Stimulated activated memory B cell treated with anti-CD40 and anti-IgM and Interleukin-4, amounts not matched to agents 10 μg/mL and 1 μg/mL and 100 μg/mL, for 72 hours (primary cell): ENCODE data around the gene PCA3.
A peak's percentile ranks its signal among the peaks of the same experiment; 100 is the strongest.

Experiments
- ATAC-seq: fragments of 150-1000 bp; cut with Tn5 transposase; 2 replicates; pipeline ENCODE4 v1.10.0; 2021
- H3K27ac Mint-ChIP-seq: one replicate; pipeline ENCODE4 v1.8.0; 2022; ENCODE audit warnings: mild to moderate bottlenecking, mixed read lengths
- H3K27me3 Mint-ChIP-seq: one replicate; pipeline ENCODE4 v1.8.0; 2022; ENCODE audit warnings: mixed read lengths
- H3K36me3 Mint-ChIP-seq: one replicate; pipeline ENCODE4 v1.8.0; 2022; ENCODE audit warnings: mixed read lengths
- H3K4me1 Mint-ChIP-seq: one replicate; pipeline ENCODE4 v1.8.0; 2022; ENCODE audit warnings: mixed read lengths
- H3K4me3 Mint-ChIP-seq: one replicate; pipeline ENCODE4 v1.8.0; 2022; ENCODE audit warnings: mild to moderate bottlenecking, moderate library complexity, mixed read lengths
- H3K9me3 Mint-ChIP-seq: one replicate; pipeline ENCODE4 v1.8.0; 2022; ENCODE audit warnings: mixed read lengths

PCA3 gene

GRCh38 chr9:76789840-76790239 lies 25.6 kb downstream of the PCA3 start:
- ATAC-seq, result no peak
- no peaks in the 10 kb centered on the region for H3K9me3 Mint-ChIP-seq
- no peaks in the 10 kb centered on the region for H3K4me1 Mint-ChIP-seq
- no peak overlapping the region for H3K27ac Mint-ChIP-seq
- no peaks in the 10 kb centered on the region for H3K36me3 Mint-ChIP-seq
- no peak overlapping the region for H3K4me3 Mint-ChIP-seq
- peaks cover 9% of the 10 kb centered on the region for H3K27me3 Mint-ChIP-seq

GRCh38 chr9:76793784-76794431 lies 29.7 kb downstream of the PCA3 start:
- Mint-ChIP-seq H3K27me3 (no peaks in the 10 kb centered on the region), H3K36me3 (no peaks in the 10 kb centered on the region), H3K27ac (no peak overlapping the region), H3K4me3 (no peak overlapping the region), H3K4me1 (peaks cover 6% of the 10 kb centered on the region), H3K9me3 (no peaks in the 10 kb centered on the region)
- no peak for ATAC-seq

- Mint-ChIP-seq H3K36me3 (no peaks in the 10 kb centered on the region), H3K4me1 (peaks cover 6% of the 10 kb centered on the region), H3K27ac (no peak overlapping the region), H3K4me3 (no peak overlapping the region), H3K9me3 (no peaks in the 10 kb centered on the region), H3K27me3 (no peaks in the 10 kb centered on the region)
- no peak for ATAC-seq
Observed at GRCh38 chr9:76796296-76796695, 32.1 kb downstream of the PCA3 start.

- no peaks in the 10 kb centered on the region for H3K27me3 Mint-ChIP-seq
- no peak for ATAC-seq
- no peak overlapping the region for H3K27ac Mint-ChIP-seq
- no peaks in the 10 kb centered on the region for H3K9me3 Mint-ChIP-seq
- peaks cover 6% of the 10 kb centered on the region for H3K4me1 Mint-ChIP-seq
- H3K36me3 Mint-ChIP-seq, result no peaks in the 10 kb centered on the region
- H3K4me3 Mint-ChIP-seq, result no peak overlapping the region
Observed at GRCh38 chr9:76798527-76798926, 34.3 kb downstream of the PCA3 start.

GRCh38 chr9:76799473-76799872 lies 35.2 kb downstream of the PCA3 start:
- Mint-ChIP-seq H3K27me3 (no peaks in the 10 kb centered on the region), H3K27ac (no peak overlapping the region), H3K9me3 (no peaks in the 10 kb centered on the region), H3K4me3 (no peak overlapping the region), H3K4me1 (peaks cover 6% of the 10 kb centered on the region), H3K36me3 (no peaks in the 10 kb centered on the region)
- ATAC-seq, result no peak

- no peaks in the 10 kb centered on the region for H3K27me3 Mint-ChIP-seq
- H3K27ac Mint-ChIP-seq, result no peak overlapping the region
Observed at GRCh38 chr9:76800901-76801300, 36.7 kb downstream of the PCA3 start.

GRCh38 chr9:76803083-76803482 lies 38.8 kb downstream of the PCA3 start:
- no peaks in the 10 kb centered on the region for H3K36me3 Mint-ChIP-seq
- H3K27ac Mint-ChIP-seq, result no peak overlapping the region
- peaks cover 6% of the 10 kb centered on the region for H3K4me1 Mint-ChIP-seq
- no peaks in the 10 kb centered on the region for H3K27me3 Mint-ChIP-seq
- no peaks in the 10 kb centered on the region for H3K9me3 Mint-ChIP-seq
- no peak overlapping the region for H3K4me3 Mint-ChIP-seq
- no peak for ATAC-seq

More at GRCh38 chr9:76800901-76801300, 36.7 kb downstream of the PCA3 start:
- Mint-ChIP-seq H3K4me1 (peaks cover 6% of the 10 kb centered on the region), H3K4me3 (no peak overlapping the region), H3K9me3 (no peaks in the 10 kb centered on the region), H3K36me3 (no peaks in the 10 kb centered on the region)
- no peak for ATAC-seq

GRCh38 chr9:76803762-76804161 lies 39.5 kb downstream of the PCA3 start:
- Mint-ChIP-seq H3K9me3 (no peaks in the 10 kb centered on the region), H3K27ac (no peak overlapping the region), H3K4me1 (peaks cover under 1% of the 10 kb centered on the region), H3K36me3 (no peaks in the 10 kb centered on the region), H3K27me3 (no peaks in the 10 kb centered on the region), H3K4me3 (no peak overlapping the region)
- peak; percentile 6 for ATAC-seq

GRCh38 chr9:76808636-76809035 lies 44.4 kb downstream of the PCA3 start:
- H3K4me1 Mint-ChIP-seq, result no peaks in the 10 kb centered on the region
- no peak overlapping the region for H3K4me3 Mint-ChIP-seq
- no peak for ATAC-seq
- H3K27me3 Mint-ChIP-seq, result no peaks in the 10 kb centered on the region
- no peaks in the 10 kb centered on the region for H3K36me3 Mint-ChIP-seq
- H3K9me3 Mint-ChIP-seq, result no peaks in the 10 kb centered on the region
- H3K27ac Mint-ChIP-seq, result no peak overlapping the region

GRCh38 chr9:76810377-76810957 lies 46.2 kb downstream of the PCA3 start:
- H3K36me3 Mint-ChIP-seq, result no peaks in the 10 kb centered on the region
- H3K27ac Mint-ChIP-seq, result no peak overlapping the region
- no peaks in the 10 kb centered on the region for H3K4me1 Mint-ChIP-seq
- H3K9me3 Mint-ChIP-seq, result no peaks in the 10 kb centered on the region
- no peak for ATAC-seq
- H3K27me3 Mint-ChIP-seq, result peaks cover 13% of the 10 kb centered on the region
- no peak overlapping the region for H3K4me3 Mint-ChIP-seq

- Mint-ChIP-seq H3K9me3 (no peaks in the 10 kb centered on the region), H3K4me1 (no peaks in the 10 kb centered on the region), H3K27me3 (peaks cover 13% of the 10 kb centered on the region), H3K27ac (no peak overlapping the region), H3K4me3 (no peak overlapping the region), H3K36me3 (no peaks in the 10 kb centered on the region)
- no peak for ATAC-seq
Observed at GRCh38 chr9:76812591-76812990, 48.4 kb downstream of the PCA3 start.

- ATAC-seq, result no peak
Observed at GRCh38 chr9:76817489-76817888, 53.3 kb downstream of the PCA3 start.

GRCh38 chr9:76818271-76818670 lies 54.0 kb downstream of the PCA3 start:
- no peaks in the 10 kb centered on the region for H3K36me3 Mint-ChIP-seq
- no peak for ATAC-seq
- H3K27me3 Mint-ChIP-seq, result peaks cover 33% of the 10 kb centered on the region
- no peaks in the 10 kb centered on the region for H3K9me3 Mint-ChIP-seq
- H3K27ac Mint-ChIP-seq, result no peak overlapping the region
- no peak overlapping the region for H3K4me3 Mint-ChIP-seq
- no peaks in the 10 kb centered on the region for H3K4me1 Mint-ChIP-seq

More at GRCh38 chr9:76817489-76817888, 53.3 kb downstream of the PCA3 start:
- H3K27me3 Mint-ChIP-seq, result peaks cover 32% of the 10 kb centered on the region
- H3K9me3 Mint-ChIP-seq, result no peaks in the 10 kb centered on the region
- no peak overlapping the region for H3K4me3 Mint-ChIP-seq
- H3K27ac Mint-ChIP-seq, result no peak overlapping the region
- no peaks in the 10 kb centered on the region for H3K36me3 Mint-ChIP-seq
- no peaks in the 10 kb centered on the region for H3K4me1 Mint-ChIP-seq

- Mint-ChIP-seq H3K9me3 (no peaks in the 10 kb centered on the region), H3K4me3 (no peak overlapping the region), H3K36me3 (no peaks in the 10 kb centered on the region), H3K27me3 (peaks cover 31% of the 10 kb centered on the region), H3K4me1 (no peaks in the 10 kb centered on the region), H3K27ac (no peak overlapping the region)
- ATAC-seq, result no peak
Observed at GRCh38 chr9:76820431-76820830, 56.2 kb downstream of the PCA3 start.

- Mint-ChIP-seq H3K27ac (no peak overlapping the region), H3K4me1 (no peaks in the 10 kb centered on the region), H3K36me3 (no peaks in the 10 kb centered on the region), H3K27me3 (peaks cover 24% of the 10 kb centered on the region), H3K9me3 (peaks cover 8% of the 10 kb centered on the region), H3K4me3 (no peak overlapping the region)
- no peak for ATAC-seq
Observed at GRCh38 chr9:76827296-76828080, 63.2 kb downstream of the PCA3 start.

GRCh38 chr9:76828447-76828846 lies 64.2 kb downstream of the PCA3 start:
- Mint-ChIP-seq H3K36me3 (no peaks in the 10 kb centered on the region), H3K27me3 (peaks cover 22% of the 10 kb centered on the region), H3K4me3 (no peak overlapping the region), H3K4me1 (no peaks in the 10 kb centered on the region), H3K9me3 (peaks cover 8% of the 10 kb centered on the region), H3K27ac (no peak overlapping the region)
- ATAC-seq, result no peak
